Tibial nerve (tissue), 4 donors: ENCODE data around the gene PIK3R3. TPM values are rescaled to one million over a fixed set of nuclear protein-coding genes. Genes with fewer than 3 reads are reported as not detected.

Experiments used
- DNase-seq, 2 donors: peaks; one replicate each; pipeline ENCODE4 v3.0.0-alpha.2; 2019; ENCODE audit warnings: low spot score in 2 of 2
- H3K27ac ChIP-seq, 4 donors: fragments of 200-600 bp; sonication (generic) in 3 of 4; one replicate each; pipeline ENCODE4 v1.5.1; 2017 to 2019; ENCODE audit warnings: mild to moderate bottlenecking in 1 of 4
- H3K27me3 ChIP-seq, 2 donors: fragments of 200-600 bp; sonication (generic) in 1 of 2; one replicate each; pipeline versions ENCODE4 v1.5.1 to v1.6.0; 2017 to 2019
- H3K36me3 ChIP-seq, 3 donors: fragments of 200-600 bp; sonication (generic); one replicate each; pipeline ENCODE4 v1.5.1; 2018 to 2019
- H3K4me1 ChIP-seq, 4 donors: fragments of 200-600 bp; sonication (generic) in 3 of 4; one replicate each; pipeline ENCODE4 v1.5.1; 2017 to 2019
- H3K4me3 ChIP-seq, 4 donors: fragments of 200-600 bp; sonication (generic) in 3 of 4; one replicate each; pipeline ENCODE4 v1.5.1; 2017 to 2019; ENCODE audit warnings: mild to moderate bottlenecking in 1 of 4, moderate library complexity in 1 of 4
- H3K9me3 ChIP-seq, 4 donors: fragments of 200-600 bp; sonication (generic) in 3 of 4; one replicate each; pipeline ENCODE4 v1.5.1; 2017 to 2019
- EP300 ChIP-seq, 2 donors: sonication (generic); formaldehyde crosslinking; IDR thresholded peaks; one replicate each; pipeline ENCODE4 v1.6.1; 2017; ENCODE audit warnings: antibody characterized with exemption in 2 of 2, mild to moderate bottlenecking in 1 of 2
- POLR2A ChIP-seq, 2 donors: fragments of 450-650 bp; IDR thresholded peaks; one replicate each; pipeline ENCODE4 v1.6.1; 2017; ENCODE audit warnings: antibody characterized with exemption in 2 of 2, mild to moderate bottlenecking in 2 of 2, moderate library complexity in 2 of 2
- WGBS, 2 donors: methylation state at CpG; one replicate each; pipeline ENCODE4 v1.1.5; 2018; 5-methylcytosine and 5-hydroxymethylcytosine counted together
- total RNA-seq, 4 donors: library from RNA; depleted of rRNA; stranded (reverse); fragments of >200 nt; gene quantifications; one replicate each; pipeline ENCODE4 v1.1.0, GENCODE V29; 2016
- TF ChIP-seq, protein P1 (sequence below), 5 experiments: fragments of 200-600 bp in 3 of 5; fragments of 450-650 bp in 2 of 5; sonication (generic) in 3 of 5; IDR thresholded peaks; one replicate each; pipeline ENCODE4 v1.5.1; 2016 to 2019; ENCODE audit warnings: antibody characterized with exemption in 5 of 5, mild to moderate bottlenecking in 3 of 5, moderate library complexity in 2 of 5

The PIK3R3 gene
- total RNA-seq, 4 donors from 2014 or later, result 13.2 to 32.1 (median 23.2) TPM

DNA sequence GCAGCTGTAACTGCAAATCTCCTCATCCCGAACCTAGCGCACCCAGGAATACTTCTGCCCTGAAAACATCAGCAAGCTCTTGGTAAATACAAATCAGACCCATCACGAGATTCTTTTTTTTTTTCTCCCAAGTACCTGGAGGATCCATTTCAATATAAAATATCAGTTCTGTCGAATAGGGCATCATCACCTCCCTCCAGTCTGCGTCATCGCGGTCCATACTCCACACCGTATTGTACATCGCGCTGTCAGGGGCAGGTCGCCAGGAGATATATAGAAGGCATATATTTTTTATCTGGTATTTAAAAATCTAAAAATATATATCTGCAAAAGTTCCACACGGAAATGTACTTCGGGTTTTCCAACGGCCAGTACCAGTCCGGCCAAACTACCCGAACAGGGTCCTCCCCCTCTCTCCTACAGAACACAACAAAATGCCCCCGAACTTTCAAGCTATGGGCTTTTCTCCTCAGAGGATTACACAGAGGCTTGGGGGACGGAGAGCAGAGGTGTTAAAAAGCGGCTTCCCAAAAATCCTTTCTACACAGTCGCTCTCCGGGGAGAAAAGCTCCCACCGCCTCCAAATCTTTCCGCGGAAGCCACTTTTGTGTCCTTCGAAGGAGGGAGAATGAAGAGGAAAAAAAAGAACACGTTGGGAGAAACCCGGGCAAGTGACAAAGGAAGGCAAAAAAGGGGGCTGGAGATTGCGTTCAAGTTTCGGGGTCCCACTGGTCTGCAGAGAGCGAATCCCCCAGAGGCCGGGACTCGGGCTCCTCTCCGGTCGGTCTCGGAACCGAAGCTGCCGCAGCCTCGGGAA, 509 bp downstream of the PIK3R3 start:
- TF ChIP-seq, protein P1, sequence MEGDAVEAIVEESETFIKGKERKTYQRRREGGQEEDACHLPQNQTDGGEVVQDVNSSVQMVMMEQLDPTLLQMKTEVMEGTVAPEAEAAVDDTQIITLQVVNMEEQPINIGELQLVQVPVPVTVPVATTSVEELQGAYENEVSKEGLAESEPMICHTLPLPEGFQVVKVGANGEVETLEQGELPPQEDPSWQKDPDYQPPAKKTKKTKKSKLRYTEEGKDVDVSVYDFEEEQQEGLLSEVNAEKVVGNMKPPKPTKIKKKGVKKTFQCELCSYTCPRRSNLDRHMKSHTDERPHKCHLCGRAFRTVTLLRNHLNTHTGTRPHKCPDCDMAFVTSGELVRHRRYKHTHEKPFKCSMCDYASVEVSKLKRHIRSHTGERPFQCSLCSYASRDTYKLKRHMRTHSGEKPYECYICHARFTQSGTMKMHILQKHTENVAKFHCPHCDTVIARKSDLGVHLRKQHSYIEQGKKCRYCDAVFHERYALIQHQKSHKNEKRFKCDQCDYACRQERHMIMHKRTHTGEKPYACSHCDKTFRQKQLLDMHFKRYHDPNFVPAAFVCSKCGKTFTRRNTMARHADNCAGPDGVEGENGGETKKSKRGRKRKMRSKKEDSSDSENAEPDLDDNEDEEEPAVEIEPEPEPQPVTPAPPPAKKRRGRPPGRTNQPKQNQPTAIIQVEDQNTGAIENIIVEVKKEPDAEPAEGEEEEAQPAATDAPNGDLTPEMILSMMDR (IDR thresholded peaks at IDR 0.05), result no peak
- TF ChIP-seq POLR2A (IDR thresholded peaks at IDR 0.05), result no peak
- TF ChIP-seq EP300 (IDR thresholded peaks at IDR 0.05), result no peak
- peak overlapping the region; percentile 50 to 70 (median 62) for H3K4me3 ChIP-seq
- DNase-seq, result peak in 1 of 2 donors; percentile 20
- H3K27me3 ChIP-seq, result peaks cover 0 to 37% of the 10 kb centered on the region in 2 donors
- no peaks in the 10 kb centered on the region for H3K36me3 ChIP-seq
- WGBS, 2 donors, result 0 to 1% methylated on average over 38 of the region's 38 CpGs
- H3K4me1 ChIP-seq, result peaks cover 0 to 35% (median 11%) of the 10 kb centered on the region in 4 donors
- no peaks in the 10 kb centered on the region for H3K9me3 ChIP-seq
- H3K27ac ChIP-seq, result peak overlapping the region; percentile 83 to 94 (median 92)

DNA sequence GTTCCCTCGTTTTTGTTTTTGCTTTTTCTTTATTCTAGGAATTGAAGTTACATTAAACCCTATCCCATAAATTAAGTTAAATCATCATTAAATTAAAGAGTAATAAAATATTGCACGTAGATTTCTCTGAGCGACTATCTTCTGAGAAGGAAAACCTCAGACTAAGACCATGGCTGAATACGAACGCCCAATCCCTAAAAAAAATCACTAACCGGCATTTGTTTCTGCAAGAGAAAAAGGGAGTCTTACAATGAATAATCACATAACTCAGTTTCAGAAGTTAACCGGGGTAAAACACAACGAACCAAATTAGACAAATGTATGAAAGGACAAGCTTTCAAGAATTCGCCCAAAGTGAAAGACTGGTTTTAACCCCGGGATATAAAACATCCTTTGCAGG, 1.3 kb downstream of the PIK3R3 start:
- no peaks in the 10 kb centered on the region for H3K9me3 ChIP-seq
- H3K27me3 ChIP-seq, result peaks cover 0 to 37% of the 10 kb centered on the region in 2 donors
- peak overlapping the region; percentile 50 to 70 (median 62) for H3K4me3 ChIP-seq
- TF ChIP-seq POLR2A (IDR thresholded peaks at IDR 0.05) (no peak), EP300 (IDR thresholded peaks at IDR 0.05) (no peak)
- TF ChIP-seq, protein P1 (IDR thresholded peaks at IDR 0.05), result no peak
- 2% methylated on average over 10 of the region's 10 CpGs for WGBS, 2 donors
- H3K27ac ChIP-seq, result peak overlapping the region in 2 of 4 donors; percentile 90 to 94
- H3K36me3 ChIP-seq, result no peaks in the 10 kb centered on the region
- DNase-seq, result no peak
- peaks cover 0 to 35% (median 11%) of the 10 kb centered on the region in 4 donors for H3K4me1 ChIP-seq

DNA sequence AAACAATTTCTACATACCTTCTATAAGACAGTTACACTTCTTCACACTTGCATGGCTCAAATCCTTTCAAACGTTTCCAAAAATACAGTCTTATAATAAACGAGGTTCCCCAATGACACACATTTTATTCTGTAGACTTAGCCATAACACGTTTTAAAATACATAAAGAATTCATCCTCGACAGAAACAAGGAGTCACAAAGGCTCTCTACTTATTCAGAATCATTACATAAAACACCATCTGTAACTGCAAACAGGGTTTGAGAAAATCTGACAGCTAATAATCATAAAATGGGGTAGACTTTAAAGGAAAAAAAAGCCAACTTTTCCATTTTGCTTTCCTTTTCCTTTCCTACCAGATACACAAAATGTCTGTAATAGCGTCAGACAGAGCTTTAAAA, 1.8 kb downstream of the PIK3R3 start:
- 8% methylated on average over 5 of the region's 5 CpGs for WGBS, 2 donors
- Histone ChIP-seq H3K9me3 (no peaks in the 10 kb centered on the region), H3K36me3 (no peaks in the 10 kb centered on the region), H3K4me1 (peaks cover 0 to 34% (median 11%) of the 10 kb centered on the region in 4 donors), H3K4me3 (peak overlapping the region; percentile 50 to 70 (median 62)), H3K27me3 (peaks cover 0 to 37% of the 10 kb centered on the region in 2 donors), H3K27ac (no peak overlapping the region)
- no peak for DNase-seq
- TF ChIP-seq EP300 (IDR thresholded peaks at IDR 0.05) (no peak), POLR2A (IDR thresholded peaks at IDR 0.05) (no peak)
- TF ChIP-seq, protein P1 (IDR thresholded peaks at IDR 0.05), result no peak

DNA sequence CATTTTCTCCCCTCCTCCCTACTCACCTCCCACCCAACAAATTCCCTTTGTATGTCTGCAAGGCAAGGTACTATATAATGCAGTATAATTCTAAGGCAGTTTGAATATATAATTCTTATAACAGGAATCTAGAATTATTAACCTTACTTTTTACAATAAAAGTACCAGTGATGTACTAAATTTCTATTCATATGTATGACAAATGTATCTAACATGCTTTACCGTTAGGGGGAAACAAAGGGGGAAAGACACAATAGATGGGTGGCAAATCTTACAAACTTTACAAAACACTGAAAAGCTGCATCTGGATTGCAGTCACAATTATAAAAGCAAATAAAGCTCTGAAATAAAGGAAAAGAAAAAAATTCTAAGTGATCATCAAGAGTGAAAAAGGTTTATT, 2.3 kb downstream of the PIK3R3 start:
- Histone ChIP-seq H3K9me3 (no peaks in the 10 kb centered on the region), H3K36me3 (no peaks in the 10 kb centered on the region), H3K4me1 (peaks cover 0 to 30% (median 10%) of the 10 kb centered on the region in 4 donors), H3K4me3 (peak overlapping the region in 1 of 4 donors; percentile 62), H3K27me3 (peaks cover 0 to 37% of the 10 kb centered on the region in 2 donors), H3K27ac (no peak overlapping the region)
- TF ChIP-seq EP300 (IDR thresholded peaks at IDR 0.05) (no peak), POLR2A (IDR thresholded peaks at IDR 0.05) (no peak)
- TF ChIP-seq, protein P1 (IDR thresholded peaks at IDR 0.05), result no peak
- 40 to 45% methylated on average over 1 of the region's 1 CpG for WGBS, 2 donors
- DNase-seq, result no peak

DNA sequence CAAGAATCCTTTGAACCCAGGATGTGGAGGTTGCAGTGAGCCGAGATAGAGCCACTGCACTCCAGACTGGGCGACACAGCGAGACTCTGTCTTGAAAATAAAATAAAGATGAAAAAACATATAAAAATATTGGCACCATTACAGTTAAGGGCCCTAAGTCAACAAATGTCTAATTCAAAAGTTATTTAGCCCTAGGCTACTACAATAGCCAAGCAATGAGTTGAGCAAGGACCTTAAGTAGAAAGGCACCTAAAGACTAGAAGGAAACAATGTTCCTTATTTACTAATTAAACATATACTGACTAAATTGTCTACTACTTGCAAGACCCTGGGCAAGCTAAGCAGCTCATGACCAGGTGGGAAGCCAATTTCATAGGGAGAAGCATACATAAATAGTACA, 4.1 kb downstream of the PIK3R3 start:
- Histone ChIP-seq H3K4me1 (peaks cover 0 to 12% (median 1%) of the 10 kb centered on the region in 4 donors), H3K9me3 (no peaks in the 10 kb centered on the region), H3K36me3 (no peaks in the 10 kb centered on the region), H3K27me3 (peaks cover 0 to 37% of the 10 kb centered on the region in 2 donors), H3K27ac (no peak overlapping the region), H3K4me3 (no peak overlapping the region)
- DNase-seq, result no peak
- 79 to 80% methylated on average over 3 of the region's 3 CpGs for WGBS, 2 donors
- TF ChIP-seq POLR2A (IDR thresholded peaks at IDR 0.05) (no peak), EP300 (IDR thresholded peaks at IDR 0.05) (no peak)
- TF ChIP-seq, protein P1 (IDR thresholded peaks at IDR 0.05), result no peak
